NOMO-1 (cell line): ENCODE measurements around the gene IL7R.
A peak's percentile ranks its signal among the peaks of the same experiment; 100 is the strongest.

ENCODE experiments used
- DNase-seq, 2 experiments: peaks; one replicate each; lab custom pipeline; 2025; ENCODE audit not compliant: unreplicated experiment in 2 of 2; lab: John Stamatoyannopoulos, UW

IL7R gene

GRCh38 chr5:35856765-35857351, at the start of gene IL7R:
TSS of gene IL7R (plus strand) at chr5:35856891. CDS start at chr5:35856978, 87 bp downstream.
- peak; percentile 86 to 93 for DNase-seq

- no peak for DNase-seq
Measured at GRCh38 chr5:35810601-35811000, 46.1 kb upstream of the IL7R start.

GRCh38 chr5:35811108-35811741, 45.5 kb upstream of the IL7R start:
- no peak for DNase-seq

GRCh38 chr5:35813521-35813920, 43.2 kb upstream of the IL7R start:
- DNase-seq = no peak

- DNase-seq = peak; percentile 24 to 64
Measured at GRCh38 chr5:35815089-35815936, 41.4 kb upstream of the IL7R start.

- no peak for DNase-seq
Measured at GRCh38 chr5:35816881-35817521, 39.7 kb upstream of the IL7R start.

- no peak for DNase-seq
Measured at GRCh38 chr5:35819026-35819425, 37.7 kb upstream of the IL7R start.

- peak in 1 of 2 experiments; percentile 19 for DNase-seq
Measured at GRCh38 chr5:35819668-35820067, 37.0 kb upstream of the IL7R start.

GRCh38 chr5:35820735-35821134, 36.0 kb upstream of the IL7R start:
- DNase-seq = peak; percentile 49 to 85

GRCh38 chr5:35821513-35821912, 35.2 kb upstream of the IL7R start:
- no peak for DNase-seq

GRCh38 chr5:35822511-35822910, 34.2 kb upstream of the IL7R start:
- DNase-seq = no peak

- no peak for DNase-seq
Measured at GRCh38 chr5:35823347-35824098, 33.2 kb upstream of the IL7R start.

- no peak for DNase-seq
Measured at GRCh38 chr5:35826056-35826455, 30.6 kb upstream of the IL7R start.

GRCh38 chr5:35826554-35826953, 30.1 kb upstream of the IL7R start:
- DNase-seq = no peak

- DNase-seq = no peak
Measured at GRCh38 chr5:35828082-35828598, 28.6 kb upstream of the IL7R start.

- DNase-seq = no peak
Measured at GRCh38 chr5:35830587-35830986, 26.1 kb upstream of the IL7R start.

- no peak for DNase-seq
Measured at GRCh38 chr5:35832762-35833161, 23.9 kb upstream of the IL7R start.

- no peak for DNase-seq
Measured at GRCh38 chr5:35833224-35833623, 23.5 kb upstream of the IL7R start.

GRCh38 chr5:35835796-35836742, 20.6 kb upstream of the IL7R start:
- DNase-seq = no peak
